Ectodermal cell (in vitro differentiated cells): Measurements from ENCODE around the gene PACS2.

Source experiments
- H3K27ac ChIP-seq: 2 replicates; pipeline ENCODE4 v1.7.0; 2013; ENCODE audit warnings: mild to moderate bottlenecking, low read depth, low read length; ENCODE audit not compliant: insufficient read depth, poor library complexity, severe bottlenecking
- H3K27me3 ChIP-seq: 2 replicates; pipeline ENCODE4 v1.7.0; 2013; ENCODE audit warnings: mild to moderate bottlenecking, low read length; ENCODE audit not compliant: insufficient read depth, control insufficient read depth, poor library complexity, severe bottlenecking
- H3K36me3 ChIP-seq: one replicate; pipeline ENCODE4 v1.7.0; 2013; ENCODE audit warnings: low read length; ENCODE audit not compliant: control insufficient read depth, insufficient read depth
- H3K4me1 ChIP-seq: one replicate; pipeline ENCODE4 v1.7.0; 2013; ENCODE audit warnings: low read length; ENCODE audit not compliant: control insufficient read depth, insufficient read depth
- H3K4me3 ChIP-seq: 2 replicates; pipeline ENCODE4 v1.7.0; 2013; ENCODE audit warnings: low read depth, low read length, control low read depth; ENCODE audit not compliant: insufficient read depth
- H3K9me3 ChIP-seq: 2 replicates; pipeline ENCODE4 v1.7.0; 2013; ENCODE audit warnings: mild to moderate bottlenecking, low read length, moderate library complexity; ENCODE audit not compliant: control insufficient read depth
- WGBS, 2 experiments: methylation state at CpG; one replicate each; pipeline ENCODE4 v1.1.7; 2013; ENCODE audit warnings: missing lambda C conversion rate in 2 of 2; 5-methylcytosine and 5-hydroxymethylcytosine counted together

PACS2 gene

GRCh38 chr14:105393151-105393550 is 78.6 kb downstream of the PACS2 start:
- WGBS, 2 experiments = 95 to 97% methylated on average over 14 of the region's 14 CpGs
- H3K4me3 ChIP-seq = no peak overlapping the region

GRCh38 chr14:105394714-105395537 is 80.4 kb downstream of the PACS2 start:
- H3K27ac ChIP-seq = no peak overlapping the region
- no peaks in the 10 kb centered on the region for H3K4me1 ChIP-seq
- WGBS, 2 experiments = 92% methylated on average over 25 of the region's 25 CpGs
- no peak overlapping the region for H3K4me3 ChIP-seq
- no peaks in the 10 kb centered on the region for H3K27me3 ChIP-seq
- peaks cover 9% of the 10 kb centered on the region for H3K36me3 ChIP-seq
- H3K9me3 ChIP-seq = peaks cover 5% of the 10 kb centered on the region

More at GRCh38 chr14:105393151-105393550, 78.6 kb downstream of the PACS2 start:
- Histone ChIP-seq H3K27ac (no peak overlapping the region), H3K4me1 (no peaks in the 10 kb centered on the region), H3K9me3 (no peaks in the 10 kb centered on the region), H3K27me3 (no peaks in the 10 kb centered on the region), H3K36me3 (no peaks in the 10 kb centered on the region)

- no peaks in the 10 kb centered on the region for H3K27me3 ChIP-seq
- no peak overlapping the region for H3K27ac ChIP-seq
- peaks cover 14% of the 10 kb centered on the region for H3K36me3 ChIP-seq
- no peaks in the 10 kb centered on the region for H3K4me1 ChIP-seq
- no peak overlapping the region for H3K4me3 ChIP-seq
- WGBS, 2 experiments = 90 to 95% methylated on average over 8 of the region's 8 CpGs
- H3K9me3 ChIP-seq = peaks cover 8% of the 10 kb centered on the region
These were observed 80.9 kb downstream of the PACS2 start for GRCh38 chr14:105395538-105395854.

- H3K27me3 ChIP-seq = no peaks in the 10 kb centered on the region
- peaks cover 8% of the 10 kb centered on the region for H3K9me3 ChIP-seq
- H3K4me1 ChIP-seq = no peaks in the 10 kb centered on the region
- peak overlapping the region; percentile 53 for H3K4me3 ChIP-seq
- H3K36me3 ChIP-seq = peaks cover 22% of the 10 kb centered on the region
- no peak overlapping the region for H3K27ac ChIP-seq
- 93 to 95% methylated on average over 13 of the region's 13 CpGs for WGBS, 2 experiments
These were observed 82.9 kb downstream of the PACS2 start for GRCh38 chr14:105397350-105397931.

- 8 to 10% methylated on average over 77 of the region's 77 CpGs for WGBS, 2 experiments
- no peak within 1 kb of the TSS for H3K27ac ChIP-seq
These were observed 83.6 kb downstream of the PACS2 start, which contains the start of gene TEX22 for GRCh38 chr14:105398044-105398725. TEX22 (plus strand) TSS chr14:105398538; CDS start chr14:105399341, 803 bp downstream.

DNA sequence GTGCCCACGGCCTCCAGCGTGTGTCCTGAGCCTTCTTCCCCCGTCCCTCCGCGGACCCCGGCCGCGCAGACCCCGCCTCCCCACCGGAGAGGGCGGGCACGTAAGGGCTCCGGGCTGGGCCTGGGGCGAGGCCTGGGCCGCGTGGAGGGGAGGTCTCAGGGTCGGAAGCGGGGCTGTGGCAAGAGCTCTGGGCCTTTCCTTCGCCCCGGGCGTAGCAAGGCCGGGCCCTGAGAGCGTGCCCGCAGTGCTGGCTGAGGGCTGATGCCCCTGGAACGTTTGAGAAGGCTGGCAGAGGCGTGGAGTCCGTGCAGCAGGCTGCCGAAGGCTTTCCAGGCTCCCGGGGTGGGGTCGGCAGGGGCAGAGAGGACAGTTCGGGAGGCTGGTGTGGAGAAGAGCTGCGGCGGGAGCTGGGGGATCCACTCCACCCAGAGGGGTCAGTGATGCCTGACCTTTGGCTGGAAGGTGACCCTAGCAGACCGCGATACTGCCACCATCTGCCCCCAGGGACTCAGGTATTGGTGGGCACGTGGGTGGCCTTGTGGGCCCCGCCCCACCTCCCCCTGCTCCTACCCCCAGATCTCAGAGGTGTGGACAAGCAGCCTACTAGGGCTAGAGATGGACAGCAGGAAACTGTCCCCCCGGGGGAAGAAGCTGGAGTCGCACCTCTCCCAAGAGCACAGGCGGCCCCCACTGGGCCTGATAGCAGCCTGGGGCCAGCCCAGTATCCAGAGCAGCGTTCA is 84.3 kb downstream of the PACS2 start:
- no peaks in the 10 kb centered on the region for H3K27me3 ChIP-seq
- H3K4me1 ChIP-seq = no peaks in the 10 kb centered on the region
- peaks cover 22% of the 10 kb centered on the region for H3K36me3 ChIP-seq
- WGBS, 2 experiments = 50 to 51% methylated on average over 41 of the region's 41 CpGs
- H3K27ac ChIP-seq = no peak overlapping the region
- peaks cover 8% of the 10 kb centered on the region for H3K9me3 ChIP-seq
- H3K4me3 ChIP-seq = peak overlapping the region; percentile 53

More at GRCh38 chr14:105398044-105398725, 83.6 kb downstream of the PACS2 start, which contains the start of gene TEX22:
- H3K27me3 ChIP-seq = no peaks in the 10 kb centered on the region
- no peaks in the 10 kb centered on the region for H3K4me1 ChIP-seq
- peaks cover 8% of the 10 kb centered on the region for H3K9me3 ChIP-seq
- peak within 1 kb of the TSS; percentile 53 for H3K4me3 ChIP-seq
- H3K36me3 ChIP-seq = peaks cover 22% of the 10 kb centered on the region

GRCh38 chr14:105399466-105399775 is 84.9 kb downstream of the PACS2 start:
- Histone ChIP-seq H3K4me3 (peak overlapping the region; percentile 53), H3K4me1 (no peaks in the 10 kb centered on the region), H3K27me3 (no peaks in the 10 kb centered on the region), H3K36me3 (peaks cover 22% of the 10 kb centered on the region), H3K9me3 (peaks cover 8% of the 10 kb centered on the region), H3K27ac (no peak overlapping the region)
- WGBS, 2 experiments = 93 to 96% methylated on average over 8 of the region's 8 CpGs

GRCh38 chr14:105400016-105400415 is 85.5 kb downstream of the PACS2 start:
- WGBS, 2 experiments = 96% methylated on average over 9 of the region's 9 CpGs
- peaks cover 8% of the 10 kb centered on the region for H3K9me3 ChIP-seq
- H3K36me3 ChIP-seq = peaks cover 22% of the 10 kb centered on the region
- H3K27ac ChIP-seq = no peak overlapping the region
- no peak overlapping the region for H3K4me3 ChIP-seq
- no peaks in the 10 kb centered on the region for H3K4me1 ChIP-seq
- no peaks in the 10 kb centered on the region for H3K27me3 ChIP-seq

- H3K4me3 ChIP-seq = no peak overlapping the region
- 91 to 94% methylated on average over 9 of the region's 9 CpGs for WGBS, 2 experiments
- H3K27me3 ChIP-seq = no peaks in the 10 kb centered on the region
- no peak overlapping the region for H3K27ac ChIP-seq
- peaks cover 22% of the 10 kb centered on the region for H3K36me3 ChIP-seq
- H3K4me1 ChIP-seq = no peaks in the 10 kb centered on the region
- peaks cover 8% of the 10 kb centered on the region for H3K9me3 ChIP-seq
These were observed 87.2 kb downstream of the PACS2 start for GRCh38 chr14:105401699-105402098.

- Histone ChIP-seq H3K36me3 (no peaks in the 10 kb centered on the region), H3K27ac (no peak overlapping the region), H3K4me1 (peaks cover 9% of the 10 kb centered on the region), H3K4me3 (no peak overlapping the region), H3K27me3 (peaks cover 49% of the 10 kb centered on the region), H3K9me3 (no peaks in the 10 kb centered on the region)
- WGBS, 2 experiments = 84 to 86% methylated on average over 13 of the region's 13 CpGs
These were observed 94.0 kb downstream of the PACS2 start for GRCh38 chr14:105408592-105408991.
